ENCODE data around the gene PIK3R5.

DNA sequence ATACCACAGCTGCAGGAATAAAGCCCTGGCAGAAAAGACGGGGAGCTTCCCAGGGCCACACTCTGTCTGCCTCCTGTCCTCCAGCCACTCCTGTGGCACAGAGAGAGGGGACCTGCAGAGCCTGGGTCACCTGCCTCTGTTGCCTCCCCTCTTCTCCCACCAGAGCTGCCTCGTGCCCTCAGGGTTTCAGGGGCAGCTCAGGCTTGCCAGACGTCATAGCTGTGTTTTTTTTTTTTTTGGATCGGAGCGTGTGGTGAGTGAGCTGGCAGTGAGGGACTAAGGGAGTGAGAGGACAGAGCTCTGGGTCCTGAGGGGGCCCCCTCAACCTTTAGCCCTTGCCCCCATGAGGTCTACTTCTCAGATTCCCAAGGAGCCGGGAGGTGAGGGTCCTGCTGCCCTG lies 100.1 kb downstream of the PIK3R5 start:
- no peak for TF ChIP-seq POLR2AphosphoS5 (IDR thresholded peaks at IDR 0.05; ENCODE audit: insufficient read depth, low read depth, low read length)
- TF ChIP-seq, protein P1, sequence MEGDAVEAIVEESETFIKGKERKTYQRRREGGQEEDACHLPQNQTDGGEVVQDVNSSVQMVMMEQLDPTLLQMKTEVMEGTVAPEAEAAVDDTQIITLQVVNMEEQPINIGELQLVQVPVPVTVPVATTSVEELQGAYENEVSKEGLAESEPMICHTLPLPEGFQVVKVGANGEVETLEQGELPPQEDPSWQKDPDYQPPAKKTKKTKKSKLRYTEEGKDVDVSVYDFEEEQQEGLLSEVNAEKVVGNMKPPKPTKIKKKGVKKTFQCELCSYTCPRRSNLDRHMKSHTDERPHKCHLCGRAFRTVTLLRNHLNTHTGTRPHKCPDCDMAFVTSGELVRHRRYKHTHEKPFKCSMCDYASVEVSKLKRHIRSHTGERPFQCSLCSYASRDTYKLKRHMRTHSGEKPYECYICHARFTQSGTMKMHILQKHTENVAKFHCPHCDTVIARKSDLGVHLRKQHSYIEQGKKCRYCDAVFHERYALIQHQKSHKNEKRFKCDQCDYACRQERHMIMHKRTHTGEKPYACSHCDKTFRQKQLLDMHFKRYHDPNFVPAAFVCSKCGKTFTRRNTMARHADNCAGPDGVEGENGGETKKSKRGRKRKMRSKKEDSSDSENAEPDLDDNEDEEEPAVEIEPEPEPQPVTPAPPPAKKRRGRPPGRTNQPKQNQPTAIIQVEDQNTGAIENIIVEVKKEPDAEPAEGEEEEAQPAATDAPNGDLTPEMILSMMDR (IDR thresholded peaks at IDR 0.05; ENCODE audit: extremely low read depth in 1 of 2, insufficient read depth in 1 of 2, low read depth in 1 of 2, low read length in 2 of 2): no peak

All from endothelial cell of umbilical vein (primary cell).